DND-41 (cell line): ENCODE data around the gene SLCO2A1.

Experiments used
- ATAC-seq: fragments of 200-7000 bp; cut with Tn5 transposase; 3 replicates; pipeline ENCODE4 v1.9.1; 2021; ENCODE audit warnings: low read depth; ENCODE audit not compliant: insufficient read depth
- DNase-seq: peaks from one replicate; pipeline ENCODE4 v3.0.0-alpha.2; 2020
- H2AFZ ChIP-seq: 2 replicates; pipeline ENCODE4 v1.6.0; 2012; ENCODE audit warnings: low read depth, low read length
- H3K27ac ChIP-seq: 2 replicates; pipeline ENCODE4 v1.5.1; 2012; ENCODE audit warnings: low read length, inconsistent platforms
- H3K27me3 ChIP-seq: fragments of 200-600 bp; sonication (generic); 2 replicates; pipeline ENCODE4 v1.6.0; 2012; ENCODE audit warnings: low read length, mild to moderate bottlenecking, inconsistent platforms; ENCODE audit not compliant: insufficient read depth, poor library complexity
- H3K36me3 ChIP-seq: 2 replicates; pipeline ENCODE4 v1.5.1; 2012; ENCODE audit warnings: low read length, inconsistent platforms; ENCODE audit not compliant: insufficient read depth
- H3K4me1 ChIP-seq: 2 replicates; pipeline ENCODE4 v1.5.1; 2012; ENCODE audit warnings: mild to moderate bottlenecking, low read length; ENCODE audit not compliant: insufficient read depth
- H3K4me2 ChIP-seq: 2 replicates; pipeline ENCODE4 v1.6.0; 2012; ENCODE audit warnings: mild to moderate bottlenecking, moderate library complexity, low read length, inconsistent platforms; ENCODE audit not compliant: insufficient read depth
- H3K4me3 ChIP-seq, 2 experiments: fragments of 200-600 bp in 1 of 2; shearing (Covaris generic) in 1 of 2; 2 replicates each; pipeline ENCODE4 v1.5.1; 2012 to 2016; ENCODE audit warnings: inconsistent platforms in 2 of 2, low read length in 2 of 2, mild to moderate bottlenecking in 2 of 2, low read depth in 1 of 2, moderate library complexity in 1 of 2
- H3K79me2 ChIP-seq: 2 replicates; pipeline ENCODE4 v1.6.0; 2012; ENCODE audit warnings: low read length, inconsistent platforms; ENCODE audit not compliant: insufficient read depth
- H3K9ac ChIP-seq: 2 replicates; pipeline ENCODE4 v1.6.0; 2012; ENCODE audit warnings: low read depth, mild to moderate bottlenecking, inconsistent platforms, low read length, moderate library complexity
- H3K9me3 ChIP-seq: 2 replicates; pipeline ENCODE4 v1.5.1; 2012; ENCODE audit warnings: low read length, moderate library complexity, mild to moderate bottlenecking, inconsistent platforms; ENCODE audit not compliant: insufficient read depth, severe bottlenecking
- H4K20me1 ChIP-seq: 2 replicates; pipeline ENCODE4 v1.6.0; 2012; ENCODE audit warnings: low read length; ENCODE audit not compliant: insufficient read depth
- CTCF ChIP-seq: IDR thresholded peaks from 2 replicates; pipeline ENCODE4 v1.5.1; 2012; ENCODE audit warnings: borderline replicate concordance, low read length, moderate library complexity, mild to moderate bottlenecking; ENCODE audit not compliant: poor library complexity, severe bottlenecking; ENCODE audit errors: extremely low read depth
- EZH2 ChIP-seq: IDR thresholded peaks from 3 replicates; pipeline ENCODE4 v1.6.1; 2012; ENCODE audit warnings: borderline replicate concordance, low read depth, mild to moderate bottlenecking, moderate library complexity, low read length, inconsistent platforms; ENCODE audit not compliant: severe bottlenecking

The SLCO2A1 gene

GRCh38 chr3:133934996-133935842 lies 94.5 kb downstream of the SLCO2A1 start:
- TF ChIP-seq EZH2 (no peak), CTCF (no peak)
- Histone ChIP-seq H3K27ac (no peak overlapping the region), H3K4me3 (no peak overlapping the region), H3K4me2 (no peak overlapping the region), H3K9ac (no peak overlapping the region), H3K36me3 (no peaks in the 10 kb centered on the region), H2AFZ (no peak overlapping the region), H4K20me1 (no peaks in the 10 kb centered on the region), H3K27me3 (no peaks in the 10 kb centered on the region), H3K4me1 (no peaks in the 10 kb centered on the region), H3K79me2 (no peaks in the 10 kb centered on the region), H3K9me3 (no peaks in the 10 kb centered on the region)
- DNase-seq (no peak), ATAC-seq (no peak)

- H3K27ac ChIP-seq, result no peak overlapping the region
- no peak overlapping the region for H2AFZ ChIP-seq
- ATAC-seq, result no peak
- no peak for TF ChIP-seq EZH2
- no peak for TF ChIP-seq CTCF
- H3K27me3 ChIP-seq, result no peaks in the 10 kb centered on the region
- no peak for DNase-seq
- H3K4me1 ChIP-seq, result no peaks in the 10 kb centered on the region
- no peak overlapping the region for H3K4me3 ChIP-seq
- no peaks in the 10 kb centered on the region for H3K36me3 ChIP-seq
- H4K20me1 ChIP-seq, result no peaks in the 10 kb centered on the region
- no peaks in the 10 kb centered on the region for H3K9me3 ChIP-seq
- H3K4me2 ChIP-seq, result no peak overlapping the region
- H3K9ac ChIP-seq, result no peak overlapping the region
- H3K79me2 ChIP-seq, result no peaks in the 10 kb centered on the region
Observed at GRCh38 chr3:133934073-133934970, 95.4 kb downstream of the SLCO2A1 start.

- Histone ChIP-seq H3K9ac (no peak overlapping the region), H3K27ac (no peak overlapping the region), H3K4me1 (no peaks in the 10 kb centered on the region), H2AFZ (no peak overlapping the region), H3K36me3 (no peaks in the 10 kb centered on the region), H3K27me3 (no peaks in the 10 kb centered on the region), H3K4me3 (no peak overlapping the region), H3K4me2 (no peak overlapping the region), H4K20me1 (no peaks in the 10 kb centered on the region), H3K79me2 (no peaks in the 10 kb centered on the region), H3K9me3 (no peaks in the 10 kb centered on the region)
- TF ChIP-seq EZH2 (no peak), CTCF (no peak)
- DNase-seq (no peak), ATAC-seq (no peak)
Observed at GRCh38 chr3:133933097-133934024, 96.4 kb downstream of the SLCO2A1 start.
